Gastroesophageal sphincter (tissue), 3 donors: Measurements from ENCODE around the gene RNF224.

Source experiments
- CTCF ChIP-seq, 4 experiments: fragments of 200-600 bp in 2 of 4; fragments of 450-650 bp in 2 of 4; sonication (generic) in 1 of 4; IDR thresholded peaks; one replicate each; pipeline ENCODE4 v1.5.1; 2017 to 2019; ENCODE audit warnings: antibody characterized with exemption in 4 of 4, mild to moderate bottlenecking in 2 of 4, moderate library complexity in 2 of 4
- EP300 ChIP-seq: sonication (generic); formaldehyde crosslinking; IDR thresholded peaks from one replicate; pipeline ENCODE4 v1.6.1; 2017; ENCODE audit warnings: antibody characterized with exemption, mild to moderate bottlenecking
- POLR2AphosphoS5 ChIP-seq: sonication (generic); formaldehyde crosslinking; IDR thresholded peaks from one replicate; pipeline ENCODE4 v1.6.1; 2017; ENCODE audit warnings: antibody characterized with exemption

- TF ChIP-seq POLR2AphosphoS5 (no peak), CTCF (IDR thresholded peaks at IDR 0.05) (no peak), EP300 (no peak)
Observed at GRCh38 chr9:137251490-137252268, 24.4 kb downstream of the RNF224 start.
